HepG2 (cell line): ENCODE results near the gene FXR2. TPM values are rescaled to one million over a fixed set of nuclear protein-coding genes. Genes with fewer than 3 reads are reported as not detected.

Source experiments
- ATAC-seq: fragments of 200-7000 bp; cut with Tn5 transposase; 3 replicates; pipeline ENCODE4 v1.9.1; 2020; ENCODE audit warnings: mild to moderate bottlenecking, moderate library complexity
- BruUV-seq: library from RNA; stranded (reverse); fragments of 400-500 nt; replicated peaks from 2 replicates; lab custom pipeline; 2021; lab: Mats Ljungman, UMichigan
- CTCF ChIA-PET: fragments of 300-600 bp; formaldehyde crosslinking; extraction: SDS; loops from one replicate; lab custom pipeline; 2021; ENCODE audit warnings: low total read pairs, inconsistent platforms, low intra/inter-chr PET ratio; lab: Yijun Ruan, JAX
- POLR2A ChIA-PET: fragments of 350-600 bp; sonication (Branson Sonifier 250); formaldehyde crosslinking; loops from one replicate; lab custom pipeline; 2020; ENCODE audit warnings: antibody characterized with exemption, inconsistent platforms; lab: Yijun Ruan, JAX
- DNase-seq: peaks from one replicate; pipeline ENCODE4 v3.0.0-alpha.2; 2015; ENCODE audit warnings: low spot score
- FAIRE-seq: peaks from 3 replicates; lab custom pipeline; 2011; peaks lifted over from hg19 to GRCh38; lab: Jason Lieb, UNC
- H2AFZ ChIP-seq: one replicate; pipeline ENCODE4 v1.6.1; 2011; ENCODE audit warnings: low read length, inconsistent platforms
- H3K27ac ChIP-seq: fragments of 300-600 bp; 3 replicates; pipeline ENCODE4 v1.8.0; 2011; ENCODE audit warnings: mixed run types, mild to moderate bottlenecking, mixed read lengths, low read length, inconsistent platforms; ENCODE audit not compliant: insufficient read depth; ENCODE audit errors: extremely low read length
- H3K27me3 ChIP-seq, 2 experiments: fragments of 200-600 bp in 1 of 2; 2 replicates in 1 of 2; 3 replicates in 1 of 2; pipeline versions ENCODE4 v1.6.0 to v1.8.0; 2011; ENCODE audit warnings: low read length in 2 of 2, mild to moderate bottlenecking in 2 of 2, moderate library complexity in 2 of 2, inconsistent platforms in 1 of 2; ENCODE audit not compliant: insufficient read depth in 2 of 2, control insufficient read depth in 1 of 2
- H3K36me3 ChIP-seq, 2 experiments: fragments of 200-600 bp in 1 of 2; replicated peaks in 1 of 2; 2 replicates in 1 of 2; 3 replicates in 1 of 2; pipeline versions ENCODE4 v1.5.1 to v1.8.0; 2011; ENCODE audit warnings: low read length in 2 of 2, inconsistent platforms in 1 of 2; ENCODE audit not compliant: insufficient read depth in 2 of 2, control insufficient read depth in 1 of 2
- H3K4me1 ChIP-seq: 2 replicates; pipeline ENCODE4 v1.5.1; 2012; ENCODE audit warnings: low read length, inconsistent platforms; ENCODE audit not compliant: insufficient read depth
- H3K4me2 ChIP-seq: 2 replicates; pipeline ENCODE4 v1.6.0; 2011; ENCODE audit warnings: low read depth, low read length, inconsistent platforms
- H3K4me3 ChIP-seq, 3 experiments: fragments of 200-600 bp in 1 of 3; sonication (generic), shearing (Covaris generic) in 1 of 3; replicated peaks in 1 of 3; 2 replicates each; pipeline ENCODE4 v1.5.1; 2011 to 2016; ENCODE audit warnings: low read length in 3 of 3, inconsistent platforms in 2 of 3, low read depth in 2 of 3, mild to moderate bottlenecking in 2 of 3, control low read depth in 1 of 3, mixed read lengths in 1 of 3; ENCODE audit not compliant: insufficient read depth in 1 of 3
- H3K79me2 ChIP-seq: one replicate; pipeline ENCODE4 v1.6.1; 2011; ENCODE audit warnings: low read length, inconsistent platforms; ENCODE audit not compliant: insufficient read depth
- H3K9ac ChIP-seq: 2 replicates; pipeline ENCODE4 v1.6.0; 2011; ENCODE audit warnings: mild to moderate bottlenecking, low read depth, low read length, inconsistent platforms; ENCODE audit not compliant: insufficient read depth
- H3K9me3 ChIP-seq: 2 replicates; pipeline ENCODE4 v1.5.1; 2012; ENCODE audit warnings: mild to moderate bottlenecking, low read length
- H4K20me1 ChIP-seq: 2 replicates; pipeline ENCODE4 v1.6.0; 2011; ENCODE audit warnings: inconsistent platforms, mild to moderate bottlenecking, low read length, moderate library complexity; ENCODE audit not compliant: insufficient read depth
- NR2F6 ChIP-seq, 2 experiments: IDR thresholded peaks; 2 replicates each; pipeline ENCODE4 v1.6.1; 2016; ENCODE audit warnings: antibody characterized with exemption in 1 of 2, mild to moderate bottlenecking in 1 of 2
- PATZ1 ChIP-seq: sonication (generic); formaldehyde crosslinking; IDR thresholded peaks from 2 replicates; pipeline ENCODE4 v1.4.0; 2020; ENCODE audit warnings: missing genetic modification reagents
- ZFX ChIP-seq: sonication (generic); formaldehyde crosslinking; IDR thresholded peaks from 2 replicates; pipeline ENCODE4 v1.4.0; 2020; ENCODE audit warnings: mild to moderate bottlenecking, low read depth, missing genetic modification reagents, moderate library complexity
- ZNF510 ChIP-seq: sonication (generic); formaldehyde crosslinking; IDR thresholded peaks from 2 replicates; pipeline ENCODE4 v1.4.0; 2020; ENCODE audit warnings: low read depth, mild to moderate bottlenecking, missing genetic modification reagents
- WGBS: methylation state at CpG from one replicate; pipeline ENCODE4 v1.1.6; 2017; ENCODE audit warnings: low lambda C conversion rate; 5-methylcytosine and 5-hydroxymethylcytosine counted together
- in situ Hi-C: cut with HindIII; loops from 2 replicates; pipeline ENCODE4 v1.10.0; 2017; ENCODE audit warnings: low pct_unique_long_range_greater_than_20kb; ENCODE audit not compliant: extremely low pct_ligation_motif_present
- intact Hi-C: fragments of 100-400 bp; cut with micrococcal nuclease; formaldehyde crosslinking; loops from one replicate; pipeline ENCODE4 v1.10.0; 2022; ENCODE audit not compliant: unreplicated experiment
- polyA plus RNA-seq, 8 experiments: library from polyadenylated mRNA; depleted of rRNA in 3 of 8; stranded (reverse) in 7 of 8; unstranded in 1 of 8; fragments of >200 nt; fragmentation: Illumina TruSeq in 4 of 8; extraction: Trizol in 4 of 8; gene quantifications; 2 replicates each; pipeline versions ENCODE4 v1.2.1 to v1.2.3, GENCODE V29; 2011 to 2016; ENCODE audit warnings: low read depth in 4 of 8, missing spikeins in 1 of 8, mixed read lengths in 1 of 8; ENCODE audit not compliant: insufficient read depth in 1 of 8
- total RNA-seq, 5 experiments: library from RNA; depleted of rRNA; stranded (reverse); fragments of >200 nt; fragmentation: Illumina TruSeq; extraction: Trizol; gene quantifications; 2 replicates each; pipeline ENCODE4 v1.2.3, GENCODE V29; 2016; ENCODE audit warnings: low read depth in 1 of 5
- TF ChIP-seq, protein P1 (sequence below): sonication (generic); formaldehyde crosslinking; IDR thresholded peaks from 2 replicates; pipeline ENCODE4 v1.5.1; 2020; ENCODE audit warnings: mild to moderate bottlenecking, missing genetic modification reagents, moderate library complexity

The FXR2 gene
- total and polyA plus RNA-seq, 2 of the 13 experiments (the other 11 are each of a cell fraction or from before 2014, with no cell fraction given) = 20.9 to 24.4 TPM

DNA sequence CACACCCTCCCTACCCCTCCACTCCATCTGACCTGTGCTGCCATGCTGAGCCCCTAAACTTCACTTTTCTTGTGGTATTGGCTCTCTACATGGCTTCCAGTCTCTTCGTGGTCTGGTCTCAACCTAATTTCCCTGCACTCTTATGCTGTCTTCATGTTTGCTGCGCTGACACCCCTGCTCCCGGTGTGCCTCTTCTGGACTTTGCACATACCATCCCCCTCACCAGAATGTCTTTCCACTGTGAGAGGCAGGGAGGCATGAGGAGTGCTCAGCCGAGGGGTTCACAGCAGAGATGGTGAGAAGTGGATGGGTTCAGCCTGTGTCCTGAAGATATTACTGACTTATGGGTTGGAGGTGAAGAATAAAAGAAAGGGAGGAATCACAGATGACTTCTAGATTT is 63.3 kb downstream of the FXR2 start (continued):
- 0 out of 2 replicates have a peak, but pooled peaks have one; percentile 5 for TF ChIP-seq NR2F6 (IDR thresholded peaks at IDR 0.05)
- peak; percentile 38; the same call in 1 of the 2 replicates for TF ChIP-seq NR2F6 (CRISPR knock-in tag; IDR thresholded peaks at IDR 0.05)

- WGBS = 24% methylated on average over 6 of the region's 6 CpGs
- DNase-seq (no peak), FAIRE-seq (no peak), ATAC-seq (peak; percentile 7; the same call in 1 of the 3 replicates)
- no TSS peak for BruUV-seq
- intact Hi-C loops (no loop called here), in situ Hi-C loops (no loop called here)
- H3K9ac ChIP-seq = no peak overlapping the region
- TF ChIP-seq, protein P1, sequence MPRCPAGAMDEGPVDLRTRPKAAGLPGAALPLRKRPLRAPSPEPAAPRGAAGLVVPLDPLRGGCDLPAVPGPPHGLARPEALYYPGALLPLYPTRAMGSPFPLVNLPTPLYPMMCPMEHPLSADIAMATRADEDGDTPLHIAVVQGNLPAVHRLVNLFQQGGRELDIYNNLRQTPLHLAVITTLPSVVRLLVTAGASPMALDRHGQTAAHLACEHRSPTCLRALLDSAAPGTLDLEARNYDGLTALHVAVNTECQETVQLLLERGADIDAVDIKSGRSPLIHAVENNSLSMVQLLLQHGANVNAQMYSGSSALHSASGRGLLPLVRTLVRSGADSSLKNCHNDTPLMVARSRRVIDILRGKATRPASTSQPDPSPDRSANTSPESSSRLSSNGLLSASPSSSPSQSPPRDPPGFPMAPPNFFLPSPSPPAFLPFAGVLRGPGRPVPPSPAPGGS (CRISPR knock-in tag) = peak; percentile 58; the same call in 1 of the 2 replicates
- TF ChIP-seq ZNF510 (no peak), PATZ1 (CRISPR knock-in tag) (0 out of 2 replicates have a peak, but pooled peaks have one; percentile 19), ZFX (peak; percentile 23; the same call in 1 of the 2 replicates)
- peak overlapping the region; percentile 65 for H3K4me2 ChIP-seq
- no peaks in the 10 kb centered on the region for H3K9me3 ChIP-seq
- H3K4me3 ChIP-seq = peak overlapping the region in 1 of 3 experiments; percentile 28; a peak in 1 of 6 replicates
- ChIA-PET CTCF (no interaction called here), POLR2A (interaction anchor here (1.3 to 3.9 kb wide), 2 partner anchors 8 to 10 kb away, joined by 10 to 18 read pairs; partner anchors contain the start of gene TNFSF13)
- no peaks in the 10 kb centered on the region for H3K27me3 ChIP-seq
- H3K27ac ChIP-seq = no peak overlapping the region
- H3K4me1 ChIP-seq = peaks cover 52% of the 10 kb centered on the region
- H2AFZ ChIP-seq = no peak overlapping the region
- no peaks in the 10 kb centered on the region for H3K79me2 ChIP-seq
- H4K20me1 ChIP-seq = no peaks in the 10 kb centered on the region
- H3K36me3 ChIP-seq = no peaks in the 10 kb centered on the region
These were observed 64.4 kb downstream of the FXR2 start for GRCh38 chr17:7550344-7550743.
